ENCODE data around the gene NOP56.
"Not testable (repeated sequence)": the region's sequence is repeated elsewhere in the genome, so short reads cannot be mapped to it uniquely, and the experiment has no call there.

Gene NOP56

GRCh38 chr20:2693286-2694007 is 41.0 kb downstream of the NOP56 start:
- no peak for TF ChIP-seq CTCF (IDR thresholded peaks at IDR 0.05; ENCODE audit: insufficient read depth, low read length, poor library complexity, severe bottlenecking)
- H3K4me3 ChIP-seq (replicated peaks; ENCODE audit: low read depth, low read length), result no peak overlapping the region
- peak; percentile 25 for DNase-seq (ENCODE audit: extremely low read depth, insufficient read length)
- H3K36me3 ChIP-seq (ENCODE audit: control insufficient read depth, insufficient read depth, low read length), result no peaks in the 10 kb centered on the region
- peaks cover 5% of the 10 kb centered on the region for H3K27me3 ChIP-seq (replicated peaks; ENCODE audit: control insufficient read depth, insufficient read depth, low read length)

- DNase-seq (ENCODE audit: extremely low read depth, insufficient read length), result no peak
- Histone ChIP-seq H3K4me3 (replicated peaks; ENCODE audit: low read depth, low read length) (no peak overlapping the region), H3K27me3 (replicated peaks; ENCODE audit: control insufficient read depth, insufficient read depth, low read length) (peaks cover 5% of the 10 kb centered on the region), H3K36me3 (ENCODE audit: control insufficient read depth, insufficient read depth, low read length) (no peaks in the 10 kb centered on the region)
- TF ChIP-seq CTCF (IDR thresholded peaks at IDR 0.05; ENCODE audit: insufficient read depth, low read length, poor library complexity, severe bottlenecking), result no peak
Measured at GRCh38 chr20:2694008-2694471, 41.6 kb downstream of the NOP56 start.

- Histone ChIP-seq H3K36me3 (ENCODE audit: control insufficient read depth, insufficient read depth, low read length) (no peaks in the 10 kb centered on the region), H3K4me3 (replicated peaks; ENCODE audit: low read depth, low read length) (no peak overlapping the region), H3K27me3 (replicated peaks; ENCODE audit: control insufficient read depth, insufficient read depth, low read length) (peaks cover 5% of the 10 kb centered on the region)
- DNase-seq (ENCODE audit: extremely low read depth, insufficient read length), result no peak
- TF ChIP-seq CTCF (IDR thresholded peaks at IDR 0.05; ENCODE audit: insufficient read depth, low read length, poor library complexity, severe bottlenecking), result no peak
Measured at GRCh38 chr20:2694519-2694918, 42.1 kb downstream of the NOP56 start.

- Histone ChIP-seq H3K4me3 (replicated peaks; ENCODE audit: low read depth, low read length) (no peak overlapping the region), H3K36me3 (ENCODE audit: control insufficient read depth, insufficient read depth, low read length) (no peaks in the 10 kb centered on the region), H3K27me3 (replicated peaks; ENCODE audit: control insufficient read depth, insufficient read depth, low read length) (peaks cover 5% of the 10 kb centered on the region)
- no peak for DNase-seq (ENCODE audit: extremely low read depth, insufficient read length)
- TF ChIP-seq CTCF (IDR thresholded peaks at IDR 0.05; ENCODE audit: insufficient read depth, low read length, poor library complexity, severe bottlenecking), result no peak
Measured at GRCh38 chr20:2695206-2695983, 43.0 kb downstream of the NOP56 start.

- not testable (repeated sequence) for DNase-seq (ENCODE audit: extremely low read depth, insufficient read length); H3K27me3 ChIP-seq (replicated peaks; ENCODE audit: control insufficient read depth, insufficient read depth, low read length); H3K4me3 ChIP-seq (replicated peaks; ENCODE audit: low read depth, low read length); H3K36me3 ChIP-seq (ENCODE audit: control insufficient read depth, insufficient read depth, low read length)
Measured at GRCh38 chr20:2695984-2696525, 43.6 kb downstream of the NOP56 start.

GRCh38 chr20:2696646-2697045 is 44.2 kb downstream of the NOP56 start:
- no peak for DNase-seq (ENCODE audit: extremely low read depth, insufficient read length)

More at GRCh38 chr20:2696646-2697045, 44.2 kb downstream of the NOP56 start:
- H3K4me3 ChIP-seq (replicated peaks; ENCODE audit: low read depth, low read length), result no peak overlapping the region
- H3K36me3 ChIP-seq (ENCODE audit: control insufficient read depth, insufficient read depth, low read length), result no peaks in the 10 kb centered on the region
- TF ChIP-seq CTCF (IDR thresholded peaks at IDR 0.05; ENCODE audit: insufficient read depth, low read length, poor library complexity, severe bottlenecking), result no peak
- H3K27me3 ChIP-seq (replicated peaks; ENCODE audit: control insufficient read depth, insufficient read depth, low read length), result peaks cover 3% of the 10 kb centered on the region
